ENCODE results near the gene PREP.

Gene PREP

GRCh38 chr6:105391705-105392104 lies 11.2 kb downstream of the PREP start:
- no peak for DNase-seq

DNA sequence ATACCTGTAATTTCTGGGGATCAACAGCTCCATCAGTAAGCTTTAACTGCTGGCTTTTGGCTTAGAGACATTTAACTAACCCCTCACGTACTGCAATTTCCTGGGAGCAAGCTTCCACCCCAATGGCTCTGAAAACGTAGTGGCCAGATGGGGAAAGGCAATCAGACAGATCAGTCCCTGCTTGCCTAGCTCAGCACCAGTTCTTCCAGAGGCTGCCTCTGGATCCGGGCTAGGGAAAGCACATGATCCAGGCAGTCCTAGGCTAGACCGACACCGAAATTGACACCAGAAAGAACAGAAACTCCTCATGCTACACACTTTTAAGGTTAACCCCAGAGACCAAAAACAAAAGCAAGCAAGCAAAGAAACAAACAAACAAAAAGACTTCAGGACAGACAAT lies 13.3 kb downstream of the PREP start:
- no peak for DNase-seq

DNA sequence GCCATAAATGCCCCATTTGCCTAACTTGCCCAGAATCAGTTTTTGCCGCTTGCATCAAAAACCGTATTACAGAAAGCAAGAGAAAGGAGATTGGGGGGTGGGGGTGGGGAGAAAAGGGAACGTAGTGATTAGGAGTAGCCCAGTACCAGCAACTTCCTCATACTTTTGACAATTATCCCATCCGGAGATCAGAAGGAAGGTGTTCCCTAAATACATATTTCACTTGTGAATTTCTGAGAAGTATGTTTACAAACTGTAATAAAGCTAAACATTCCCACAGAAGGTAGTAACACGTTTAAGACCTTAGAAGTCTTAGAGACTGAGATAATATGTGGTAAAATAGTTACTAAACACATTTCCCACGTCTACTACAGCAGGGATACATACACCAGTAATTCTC lies 14.5 kb downstream of the PREP start:
- DNase-seq, result no peak

GRCh38 chr6:105384004-105384403 lies 18.9 kb downstream of the PREP start:
- no peak for DNase-seq

DNA sequence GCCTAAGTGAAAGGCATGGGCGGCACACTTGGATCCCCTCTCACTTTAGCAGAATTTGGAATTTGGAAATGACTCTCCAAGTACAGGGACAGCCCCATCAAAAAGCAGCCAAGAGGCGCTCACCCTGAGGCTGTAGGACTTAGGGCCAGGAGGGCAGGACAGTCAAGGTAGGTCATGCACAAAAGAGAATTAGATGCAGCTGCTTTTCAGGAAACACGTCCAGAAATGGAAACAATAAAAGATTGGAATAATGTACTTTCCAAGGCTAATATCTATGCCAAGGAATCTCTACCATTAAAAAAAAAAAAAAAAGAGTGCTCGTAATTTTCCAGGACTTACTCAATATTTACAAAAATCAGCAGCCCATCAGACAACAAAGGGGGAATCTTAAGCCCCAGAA lies 19.9 kb downstream of the PREP start:
- no peak for DNase-seq

DNA sequence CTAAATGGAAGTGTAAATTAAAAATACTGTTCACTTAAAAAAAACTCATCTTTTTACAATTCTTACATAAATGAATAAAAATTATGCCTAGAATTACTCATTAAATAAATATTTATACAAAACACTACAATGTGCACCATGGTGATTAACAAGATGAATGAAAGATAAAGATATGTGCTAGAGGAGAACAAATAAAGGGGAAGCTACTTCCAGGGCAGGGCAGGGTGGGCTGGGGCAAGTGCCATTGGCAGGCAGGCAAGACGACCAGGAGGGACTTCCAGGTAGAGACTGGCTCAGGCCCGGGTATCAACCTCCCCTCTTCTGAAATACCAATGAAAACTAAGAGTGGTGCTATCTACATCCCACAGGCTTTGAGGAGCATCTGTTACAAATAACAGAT lies 20.4 kb downstream of the PREP start:
- DNase-seq, result no peak

- no peak for DNase-seq
Measured at GRCh38 chr6:105380634-105381033, 22.2 kb downstream of the PREP start.

- no peak for DNase-seq
Measured at GRCh38 chr6:105375797-105376196, 27.1 kb downstream of the PREP start.

- peak; percentile 88 for DNase-seq
Measured at GRCh38 chr6:105374010-105374420, 28.9 kb downstream of the PREP start.

- DNase-seq, result no peak
Measured at GRCh38 chr6:105373481-105373880, 29.4 kb downstream of the PREP start.

- no peak for DNase-seq
Measured at GRCh38 chr6:105372849-105373182, 30.1 kb downstream of the PREP start.

- no peak for DNase-seq
Measured at GRCh38 chr6:105372142-105372848, 30.6 kb downstream of the PREP start.

DNA sequence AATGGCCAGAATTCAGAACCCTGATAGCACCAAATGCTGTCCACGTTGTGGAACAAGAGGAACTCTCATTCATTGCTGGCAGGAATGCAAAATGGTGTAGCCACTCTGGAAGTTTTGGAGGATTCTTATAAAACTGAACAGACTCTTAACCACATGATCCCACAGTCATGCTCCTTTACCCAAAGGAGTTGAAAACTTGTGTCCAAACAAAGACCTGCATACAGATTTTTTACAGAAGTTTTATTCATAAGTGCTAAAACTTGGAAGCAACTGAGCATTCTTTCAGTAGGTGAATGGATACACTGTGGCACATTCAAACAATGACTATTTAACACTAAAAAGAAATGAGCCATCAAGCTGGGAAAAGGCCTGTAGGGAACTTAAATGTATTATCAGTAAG lies 32.5 kb downstream of the PREP start:
- no peak for DNase-seq

- DNase-seq, result no peak
Measured at GRCh38 chr6:105369145-105369544, 33.7 kb downstream of the PREP start.

DNA sequence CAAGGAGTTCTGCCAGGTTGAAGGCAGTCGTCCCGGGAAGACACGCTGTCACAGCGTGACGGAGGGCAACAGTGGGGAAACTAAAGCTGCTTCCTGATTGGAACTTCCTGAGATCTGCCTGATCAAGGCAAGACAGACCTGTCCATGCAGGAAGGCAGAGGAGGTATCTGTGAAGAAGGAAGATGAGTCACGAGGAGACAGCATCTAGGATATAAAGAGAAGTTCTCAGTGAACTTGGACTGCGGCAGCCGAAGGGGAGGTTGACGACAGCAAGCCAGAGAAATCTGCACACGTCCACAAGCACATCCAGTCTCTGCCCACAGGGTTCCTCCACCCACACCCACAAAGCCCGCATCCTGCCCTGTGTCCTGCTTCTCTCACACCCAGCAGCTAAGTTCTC lies 38.6 kb downstream of the PREP start:
- no peak for DNase-seq

- DNase-seq, result peak; percentile 49
Measured at GRCh38 chr6:105363100-105363754, 39.7 kb downstream of the PREP start.

DNA sequence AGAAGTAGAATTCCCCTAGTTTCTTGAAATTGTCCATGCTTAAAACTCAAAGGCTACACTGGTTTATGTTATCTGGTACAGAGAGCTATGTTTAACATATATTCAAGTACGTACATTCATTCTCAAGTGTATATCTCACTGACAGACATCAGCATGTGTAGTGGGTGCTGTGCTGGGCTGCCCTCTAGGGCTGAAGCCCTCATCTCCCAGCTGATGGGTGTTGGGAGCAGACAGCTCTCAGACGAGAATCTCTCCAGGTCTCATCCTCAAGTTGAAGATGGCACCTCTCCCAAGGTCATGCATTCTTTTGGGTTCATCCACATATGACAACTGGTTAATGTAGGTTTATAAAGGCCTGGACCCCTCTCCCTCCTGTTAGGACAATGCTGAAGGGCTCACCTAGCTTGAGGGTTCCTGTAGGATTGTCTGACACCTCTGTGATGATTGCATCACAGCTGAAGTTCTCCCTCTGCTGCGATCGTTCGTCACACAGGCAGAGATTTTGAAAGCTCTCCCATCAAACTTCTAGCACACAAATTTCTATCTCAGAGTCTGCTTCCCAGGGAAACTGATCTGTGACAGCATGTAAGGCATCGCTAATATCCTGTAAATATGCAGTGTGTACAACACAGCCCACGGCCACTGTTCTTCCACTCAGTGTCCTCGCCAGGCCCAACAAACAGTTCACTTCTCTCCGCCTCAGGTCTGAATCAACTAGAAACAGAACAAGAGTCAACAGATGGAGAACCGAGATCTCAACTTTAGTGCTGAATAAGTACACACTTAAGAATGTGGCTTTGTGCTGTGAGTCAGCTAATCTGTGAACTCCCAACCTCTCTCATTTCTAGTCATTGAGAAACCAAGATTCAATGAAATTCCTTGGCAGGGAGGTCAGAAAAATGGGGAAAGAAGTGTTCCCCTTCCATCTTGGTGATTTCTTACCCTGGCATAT lies 43.2 kb downstream of the PREP start:
- peak; percentile 85 for DNase-seq

DNA sequence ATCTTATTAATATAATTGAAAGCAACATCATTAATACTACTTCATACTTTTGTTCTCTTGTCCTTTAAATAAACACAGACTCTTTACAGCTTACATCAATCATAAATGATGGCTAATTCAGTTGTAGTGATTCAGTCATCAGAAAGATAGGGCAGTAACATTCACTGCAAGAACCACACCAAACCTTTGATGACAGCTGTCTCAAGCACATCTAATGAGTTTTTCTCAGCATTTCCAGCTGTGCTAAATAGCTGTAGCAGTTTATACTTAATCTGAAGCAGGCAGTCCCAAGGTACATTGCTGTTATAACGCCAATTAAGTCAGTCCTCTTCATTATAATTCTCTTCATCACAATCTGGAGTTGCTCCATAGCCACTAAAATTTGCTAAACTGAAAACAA lies 45.7 kb downstream of the PREP start:
- no peak for DNase-seq

DNA sequence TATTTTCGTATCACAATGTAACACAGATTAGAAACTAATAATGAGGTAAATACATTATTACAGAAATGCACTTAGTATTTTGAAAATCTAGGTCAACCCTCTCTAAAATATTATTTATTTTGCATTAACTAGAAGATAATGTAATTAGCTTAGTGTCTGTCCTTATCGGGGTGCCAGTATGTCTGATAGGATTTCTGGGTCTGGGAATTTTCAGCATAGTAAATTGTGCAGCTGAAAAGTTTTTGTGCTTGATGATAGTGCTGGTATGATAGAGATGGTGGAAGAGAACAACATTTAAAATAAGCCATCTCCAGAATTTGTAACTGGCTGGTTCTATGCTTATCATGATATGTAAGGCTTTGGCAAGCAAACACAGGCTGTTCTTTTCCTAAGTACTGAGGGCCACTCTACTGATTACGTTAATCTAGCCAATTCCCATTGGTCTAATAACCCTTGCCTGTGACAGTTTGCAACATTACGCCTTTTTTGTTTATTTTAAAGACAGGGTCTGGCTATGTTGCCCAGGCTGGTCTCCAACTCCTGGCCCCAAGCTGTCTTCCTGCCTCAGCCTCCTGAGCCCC lies 50.8 kb downstream of the PREP start:
- DNase-seq, result no peak

DNA sequence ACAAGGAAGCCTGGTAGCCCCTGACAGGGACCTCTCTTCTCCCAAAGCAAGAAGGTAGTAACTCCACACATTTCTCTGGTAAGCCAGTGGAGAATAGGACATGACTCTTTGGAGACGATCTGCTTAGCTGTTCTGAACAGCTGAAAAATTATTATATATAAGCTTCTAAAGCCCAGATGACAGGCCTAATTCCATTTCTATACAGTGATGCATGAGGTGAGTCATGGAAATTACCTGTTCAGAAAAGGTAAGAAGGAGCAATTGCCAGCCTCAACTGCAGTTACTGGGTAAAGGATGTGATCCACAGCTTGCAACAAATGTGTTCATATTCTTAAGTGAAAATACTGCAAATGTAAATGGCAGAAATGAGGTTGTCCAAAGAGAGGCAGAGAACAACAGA lies 54.0 kb downstream of the PREP start:
- no peak for DNase-seq

- peak; percentile 78 for DNase-seq
Measured at GRCh38 chr6:105346052-105346451, 56.8 kb downstream of the PREP start.

GRCh38 chr6:105345506-105345905 lies 57.4 kb downstream of the PREP start:
- DNase-seq, result no peak

DNA sequence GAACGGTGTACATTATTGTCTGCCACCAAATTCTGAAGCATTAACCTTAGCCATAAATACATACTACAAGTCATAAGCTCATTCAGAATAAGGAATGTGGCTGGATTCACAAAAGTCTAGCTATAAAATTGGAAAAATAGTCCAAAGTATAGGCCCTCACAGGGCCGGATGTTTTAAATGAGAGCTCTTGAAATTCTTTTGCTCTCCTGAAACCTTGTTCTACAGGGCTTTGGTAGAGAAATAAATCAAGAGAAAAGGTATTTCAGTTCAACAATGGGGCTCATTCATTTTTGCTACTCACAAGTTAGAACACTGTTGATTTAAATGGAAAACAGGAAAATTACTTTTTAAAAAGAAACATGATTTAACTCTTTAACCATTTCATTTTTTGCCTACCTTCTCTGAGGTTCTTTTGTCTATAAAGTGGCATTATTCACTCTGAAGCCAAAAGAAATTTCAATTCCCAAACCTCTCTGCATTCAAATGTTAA lies 58.0 kb downstream of the PREP start:
- DNase-seq, result no peak

Data from fibroblast of skin of scalp (primary cell).